Spleen (tissue), 7 donors: ENCODE results near the gene RBP7.

Source experiments
- POLR2A ChIP-seq, 3 donors: fragments of 450-650 bp; IDR thresholded peaks; one replicate each; pipeline ENCODE4 v1.5.1; 2017; ENCODE audit warnings: antibody characterized with exemption in 3 of 3, mild to moderate bottlenecking in 1 of 3
- TF ChIP-seq, protein P1 (sequence below), 11 experiments: fragments of 200-600 bp in 7 of 11; fragments of 450-650 bp in 4 of 11; sonication (generic) in 4 of 11; IDR thresholded peaks in 8 of 11; conservative IDR thresholded peaks in 3 of 11; 1 replicate in 7 of 11; 2 replicates in 4 of 11; pipeline versions ENCODE4 v1.4.0 to v1.8.0; 2016 to 2021; ENCODE audit warnings: antibody characterized with exemption in 11 of 11, inconsistent platforms in 4 of 11, mild to moderate bottlenecking in 1 of 11
- donor health status: DM: no; HTN: no; CAD: no; lungs with moderate emphysema.
- donor health status: DM: no; HTN: no; CAD: no.
- donor health status: DM: no; HTN: no; CAD: no.

DNA sequence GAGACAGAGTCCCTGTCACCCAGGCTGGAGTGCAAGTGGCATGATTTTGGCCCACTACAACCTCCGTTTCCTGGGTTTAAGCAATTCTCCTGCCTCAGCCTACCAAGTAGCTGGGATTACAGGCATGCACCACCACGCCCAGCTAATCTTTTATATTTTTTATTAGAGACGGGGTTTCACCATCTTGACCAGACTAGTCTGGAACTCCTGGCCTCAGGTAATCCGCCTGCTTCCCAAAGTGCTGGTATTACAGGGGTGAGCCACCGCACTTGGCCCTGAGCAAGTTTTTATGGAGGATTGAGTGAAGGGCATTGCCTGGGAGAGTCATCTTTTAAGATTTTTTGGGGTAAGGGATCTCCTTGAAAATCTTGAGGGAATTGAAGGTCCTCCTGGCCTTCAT, 64.2 kb downstream of the RBP7 start:
- TF ChIP-seq, protein P1, sequence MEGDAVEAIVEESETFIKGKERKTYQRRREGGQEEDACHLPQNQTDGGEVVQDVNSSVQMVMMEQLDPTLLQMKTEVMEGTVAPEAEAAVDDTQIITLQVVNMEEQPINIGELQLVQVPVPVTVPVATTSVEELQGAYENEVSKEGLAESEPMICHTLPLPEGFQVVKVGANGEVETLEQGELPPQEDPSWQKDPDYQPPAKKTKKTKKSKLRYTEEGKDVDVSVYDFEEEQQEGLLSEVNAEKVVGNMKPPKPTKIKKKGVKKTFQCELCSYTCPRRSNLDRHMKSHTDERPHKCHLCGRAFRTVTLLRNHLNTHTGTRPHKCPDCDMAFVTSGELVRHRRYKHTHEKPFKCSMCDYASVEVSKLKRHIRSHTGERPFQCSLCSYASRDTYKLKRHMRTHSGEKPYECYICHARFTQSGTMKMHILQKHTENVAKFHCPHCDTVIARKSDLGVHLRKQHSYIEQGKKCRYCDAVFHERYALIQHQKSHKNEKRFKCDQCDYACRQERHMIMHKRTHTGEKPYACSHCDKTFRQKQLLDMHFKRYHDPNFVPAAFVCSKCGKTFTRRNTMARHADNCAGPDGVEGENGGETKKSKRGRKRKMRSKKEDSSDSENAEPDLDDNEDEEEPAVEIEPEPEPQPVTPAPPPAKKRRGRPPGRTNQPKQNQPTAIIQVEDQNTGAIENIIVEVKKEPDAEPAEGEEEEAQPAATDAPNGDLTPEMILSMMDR (IDR thresholded peaks at IDR 0.05 in 8 of 11, conservative IDR thresholded peaks at IDR 0.05 in 3 of 11) = no peak
- no peak for TF ChIP-seq POLR2A (IDR thresholded peaks at IDR 0.05)
